ENCODE measurements around the gene EDA.

GRCh38 chrX:69607616-69608015, 8.3 kb upstream of the EDA start:
- TF ChIP-seq CTCF (conservative IDR thresholded peaks at IDR 0.05 in 1 of 2, IDR thresholded peaks at IDR 0.05 in 1 of 2; ENCODE audit: extremely low read depth in 1 of 2, insufficient read depth in 1 of 2, low read depth in 1 of 2, low read length in 2 of 2) (no peak), EZH2 (IDR thresholded peaks at IDR 0.05; ENCODE audit: borderline replicate concordance, low read length) (no peak)

Measured in mammary epithelial cell (primary cell).